GM12878 (cell line): Measurements from ENCODE around the gene NLGN3. TPM values are rescaled to one million over a fixed set of nuclear protein-coding genes. Genes with fewer than 3 reads are reported as not detected.

Experiments
- ATAC-seq: fragments of 200-7000 bp; cut with Tn5 transposase; 3 replicates; pipeline ENCODE4 v1.9.1; 2020; ENCODE audit warnings: mild to moderate bottlenecking, moderate library complexity
- BruUV-seq: library from RNA; stranded (reverse); fragments of 400-500 nt; replicated peaks from 2 replicates; lab custom pipeline; 2021; lab: Mats Ljungman, UMichigan
- CTCF ChIA-PET: fragments of 300-600 bp; sonication (Branson Sonifier 250); formaldehyde crosslinking; extraction: SDS; loops from one replicate; lab custom pipeline; 2021; ENCODE audit warnings: inconsistent platforms; lab: Yijun Ruan, JAX
- POLR2A ChIA-PET: fragments of 350-600 bp; formaldehyde crosslinking; extraction: SDS; loops from one replicate; lab custom pipeline; 2021; ENCODE audit warnings: inconsistent platforms; lab: Charles Lee
- RAD21 ChIA-PET: fragments of 300-600 bp; sonication (Branson Sonifier 250); formaldehyde crosslinking; loops from one replicate; lab custom pipeline; 2023; ENCODE audit warnings: antibody characterized with exemption; ENCODE audit not compliant: unreplicated experiment; lab: Charles Lee
- SMC1A ChIA-PET: fragments of 300-600 bp; sonication (Branson Sonifier 250); formaldehyde crosslinking; loops from one replicate; lab custom pipeline; 2023; ENCODE audit not compliant: unreplicated experiment, uncharacterized antibody; lab: Charles Lee
- DNase-seq: peaks from one replicate; pipeline ENCODE4 v3.0.0-alpha.2; 2011; ENCODE audit warnings: low read depth, low spot score
- FAIRE-seq: peaks from 3 replicates; lab custom pipeline; 2011; peaks lifted over from hg19 to GRCh38; lab: Jason Lieb, UNC
- H2AFZ ChIP-seq: 2 replicates; pipeline ENCODE4 v1.6.0; 2011; ENCODE audit warnings: low read depth, low read length, control low read depth; ENCODE audit not compliant: control insufficient read depth
- H3K27ac ChIP-seq: 2 replicates; pipeline ENCODE4 v1.5.1; 2011; ENCODE audit warnings: control low read depth; ENCODE audit not compliant: control insufficient read depth, insufficient read depth
- H3K27me3 ChIP-seq, 2 experiments: replicated peaks in 1 of 2; 2 replicates each; pipeline versions ENCODE4 v1.6.0 to v1.6.1; 2011; ENCODE audit warnings: low read length in 1 of 2; ENCODE audit not compliant: control insufficient read depth in 2 of 2, insufficient read depth in 2 of 2
- H3K36me3 ChIP-seq, 2 experiments: 2 replicates each; pipeline ENCODE4 v1.5.1; 2011; ENCODE audit warnings: low read length in 1 of 2; ENCODE audit not compliant: control insufficient read depth in 2 of 2, insufficient read depth in 2 of 2
- H3K4me1 ChIP-seq: 2 replicates; pipeline ENCODE4 v1.6.1; 2011; ENCODE audit warnings: mild to moderate bottlenecking, low read length, moderate library complexity, mixed read lengths; ENCODE audit not compliant: control insufficient read depth, insufficient read depth
- H3K4me2 ChIP-seq: 2 replicates; pipeline ENCODE4 v1.6.0; 2011; ENCODE audit warnings: control low read depth; ENCODE audit not compliant: control insufficient read depth, insufficient read depth
- H3K4me3 ChIP-seq: fragments of 200-600 bp; sonication (generic); 2 replicates; pipeline ENCODE4 v1.5.1; 2016
- H3K79me2 ChIP-seq: 2 replicates; pipeline ENCODE4 v1.6.0; 2011; ENCODE audit warnings: low read length; ENCODE audit not compliant: control insufficient read depth, insufficient read depth
- H3K9ac ChIP-seq: 2 replicates; pipeline ENCODE4 v1.8.0; 2011; ENCODE audit warnings: low read length, control low read depth, mixed read lengths; ENCODE audit not compliant: control insufficient read depth, insufficient read depth
- H3K9me3 ChIP-seq: replicated peaks from 3 replicates; pipeline ENCODE4 v1.5.1; 2011; ENCODE audit warnings: mild to moderate bottlenecking, low read length; ENCODE audit not compliant: control insufficient read depth, insufficient read depth
- H4K20me1 ChIP-seq: 2 replicates; pipeline ENCODE4 v1.6.0; 2011; ENCODE audit not compliant: control insufficient read depth, insufficient read depth
- ATF7 ChIP-seq: fragments of 450-650 bp; IDR thresholded peaks from 2 replicates; pipeline ENCODE4 v1.6.1; 2016; ENCODE audit warnings: low read depth, mild to moderate bottlenecking
- BRCA1 ChIP-seq: IDR thresholded peaks from 2 replicates; pipeline ENCODE4 v1.6.1; 2011; ENCODE audit warnings: low read depth, low read length, improper control_type of control experiment
- DPF2 ChIP-seq: fragments of 450-650 bp; IDR thresholded peaks from 2 replicates; pipeline ENCODE4 v1.6.1; 2017; ENCODE audit warnings: mild to moderate bottlenecking
- E2F4 ChIP-seq: IDR thresholded peaks from 2 replicates; pipeline ENCODE4 v1.6.1; 2012; ENCODE audit warnings: low read depth, low read length, improper control_type of control experiment
- ESRRA ChIP-seq: IDR thresholded peaks from 2 replicates; pipeline ENCODE4 v1.6.1; 2012; ENCODE audit warnings: mild to moderate bottlenecking, low read length, improper control_type of control experiment
- ETV6 ChIP-seq, 2 experiments: fragments of 450-650 bp in 1 of 2; IDR thresholded peaks in 1 of 2; conservative IDR thresholded peaks in 1 of 2; 2 replicates each; pipeline ENCODE4 v1.6.1; 2014; ENCODE audit warnings: antibody characterized with exemption in 1 of 2, borderline replicate concordance in 1 of 2, low read depth in 1 of 2, mild to moderate bottlenecking in 1 of 2, moderate library complexity in 1 of 2
- GABPA ChIP-seq: IDR thresholded peaks from 2 replicates; pipeline ENCODE4 v1.6.1; 2014; ENCODE audit warnings: antibody characterized with exemption, low read depth, mild to moderate bottlenecking, inconsistent platforms
- IKZF1 ChIP-seq: fragments of 450-650 bp; conservative IDR thresholded peaks from 2 replicates; pipeline ENCODE4 v1.6.1; 2017; ENCODE audit warnings: antibody characterized with exemption, mild to moderate bottlenecking
- IKZF2 ChIP-seq, 2 experiments: fragments of 450-650 bp; IDR thresholded peaks; 2 replicates each; pipeline ENCODE4 v1.6.1; 2017; ENCODE audit warnings: mild to moderate bottlenecking in 2 of 2, moderate library complexity in 2 of 2
- IRF4 ChIP-seq: IDR thresholded peaks from 2 replicates; pipeline ENCODE4 v1.6.1; 2011; ENCODE audit warnings: low read depth, low read length
- POLR2AphosphoS5 ChIP-seq: IDR thresholded peaks from 2 replicates; pipeline ENCODE4 v1.6.1; 2011; ENCODE audit warnings: mild to moderate bottlenecking, low read length, inconsistent platforms
- SPI1 ChIP-seq: IDR thresholded peaks from 2 replicates; pipeline ENCODE4 v1.6.1; 2011; ENCODE audit warnings: low read depth, mild to moderate bottlenecking, low read length, moderate library complexity, borderline replicate concordance; ENCODE audit not compliant: insufficient read depth
- YY1 ChIP-seq: IDR thresholded peaks from 2 replicates; pipeline ENCODE4 v1.6.1; 2011; ENCODE audit warnings: low read depth, mild to moderate bottlenecking, low read length
- ZBTB40 ChIP-seq: fragments of 450-650 bp; IDR thresholded peaks from 2 replicates; pipeline ENCODE4 v1.6.1; 2016; ENCODE audit warnings: mild to moderate bottlenecking, moderate library complexity, borderline replicate concordance
- WGBS: methylation state at CpG from one replicate; pipeline ENCODE4 v1.1.6; 2016; ENCODE audit warnings: low lambda C conversion rate; ENCODE audit not compliant: insufficient replicate concordance, insufficient coverage; ENCODE audit errors: missing lambda C conversion rate; 5-methylcytosine and 5-hydroxymethylcytosine counted together
- in situ Hi-C: fragments of 300-500 bp; cut with MboI; formaldehyde crosslinking; loops from 9 replicates; pipeline ENCODE4 v1.14.3; 2018; ENCODE audit warnings: mixed read lengths
- intact Hi-C: fragments of 100-400 bp; cut with micrococcal nuclease; formaldehyde crosslinking; loops from one replicate; pipeline ENCODE4 v1.14.2; 2022; ENCODE audit not compliant: unreplicated experiment
- polyA plus RNA-seq, 11 experiments: library from polyadenylated mRNA; depleted of rRNA in 4 of 11; unstranded in 6 of 11; stranded (reverse) in 5 of 11; fragments of >200 nt; fragmentation: Nextera tagmentation in 4 of 11; fragmentation: Illumina TruSeq in 1 of 11; extraction: Ambion mirVana in 4 of 11; extraction: Trizol in 1 of 11; gene quantifications; 1 replicate in 1 of 11; 2 replicates in 10 of 11; pipeline versions ENCODE4 v1.2.1 to v1.2.3, GENCODE V29; 2011 to 2016; ENCODE audit warnings: inconsistent platforms in 2 of 11, missing spikeins in 2 of 11, low read depth in 1 of 11
- total RNA-seq, 4 experiments: library from RNA; depleted of rRNA in 3 of 4; stranded (reverse); fragments of >200 nt in 3 of 4; fragmentation: Illumina TruSeq in 1 of 4; extraction: Trizol in 1 of 4; gene quantifications; 2 replicates each; pipeline versions ENCODE4 v1.2.1 to v1.2.3, GENCODE V29; 2013 to 2021

The NLGN3 gene
- total and polyA plus RNA-seq, 10 of the 15 experiments (the other 5 are each of a cell fraction or from before 2014, with no cell fraction given) = 0.07 to 0.73 (median 0.28) TPM

- TF ChIP-seq E2F4 = no peak
These were observed 51.5 kb downstream of the NLGN3 start (continued) for GRCh38 chrX:71195964-71196649.

GRCh38 chrX:71198066-71198465 is 53.4 kb downstream of the NLGN3 start:
- ChIA-PET RAD21 (interaction anchor here (0.7 to 3.9 kb wide), 9 partner anchors 17 to 168 kb away, joined by 3 to 49 read pairs (median 6); partner anchors contain the start of genes IL2RG, NONO, TAF1 and ZMYM3), SMC1A (interaction anchor here (1.1 to 3.7 kb wide), 9 partner anchors 10 to 168 kb away, joined by 3 to 43 read pairs (median 5); partner anchors contain the start of genes IL2RG, NONO and TAF1), POLR2A (interaction anchor here (0.7 to 3.9 kb wide), 8 partner anchors 15 to 168 kb away, joined by 3 to 76 read pairs (median 4); partner anchors contain the start of genes CXorf65, IL2RG, NONO and SNX12), CTCF (interaction anchor here (0.7 to 4.2 kb wide), 5 partner anchors 13 to 56 kb away, joined by 3 to 31 read pairs (median 6); partner anchors contain the start of gene ZMYM3)
- H3K4me3 ChIP-seq = peak overlapping the region; percentile 69
- WGBS = 3% methylated on average over 3 of the region's 3 CpGs
- in situ Hi-C loops = loop anchor here (10.0 kb wide), 1 partner anchor 337 kb away; the partner anchor contains the start of gene OGT
- peak overlapping the region; percentile 59 for H3K9ac ChIP-seq
- FAIRE-seq = no peak
- no peaks in the 10 kb centered on the region for H3K27me3 ChIP-seq
- peak overlapping the region; percentile 57; the same call in 1 of the 2 replicates for H3K4me2 ChIP-seq
- H3K27ac ChIP-seq = peak overlapping the region; percentile 72
- peak; percentile 85 for ATAC-seq
- H2AFZ ChIP-seq = peak overlapping the region; percentile 69
- peak; percentile 56 for DNase-seq
- H3K36me3 ChIP-seq = no peaks in the 10 kb centered on the region
- intact Hi-C loops = no loop called here
- no peaks in the 10 kb centered on the region for H3K9me3 ChIP-seq
- no peaks in the 10 kb centered on the region for H4K20me1 ChIP-seq
- no peaks in the 10 kb centered on the region for H3K4me1 ChIP-seq
- H3K79me2 ChIP-seq = peaks cover 27% of the 10 kb centered on the region
- 0 out of 2 replicates have a peak, but pooled peaks have one; percentile 34 for TF ChIP-seq IRF4
- no peak for TF ChIP-seq ZBTB40
- peak; percentile 55; the same call in 1 of the 2 replicates for TF ChIP-seq IKZF1
- TF ChIP-seq YY1 = peak; percentile 72
- TF ChIP-seq ETV6 (conservative IDR thresholded peaks at IDR 0.05 in 1 of 2, IDR thresholded peaks at IDR 0.05 in 1 of 2; ENCODE audit: borderline replicate concordance in 1 of 2, low read depth in 1 of 2) = peak in 1 of 2 experiments; percentile 76; a peak in 2 of 4 replicates
- no peak for TF ChIP-seq ESRRA
- peak; percentile 88 for TF ChIP-seq SPI1
- TF ChIP-seq BRCA1 = no peak
- 0 out of 2 replicates have a peak, but pooled peaks have one; percentile 29 for TF ChIP-seq GABPA
- 0 out of 2 replicates have a peak, but pooled peaks have one; percentile 12 for TF ChIP-seq DPF2
- TF ChIP-seq POLR2AphosphoS5 = peak; percentile 50; the same call in 1 of the 2 replicates
- TF ChIP-seq IKZF2 (IDR thresholded peaks at IDR 0.05) = peak in 1 of 2 experiments; percentile 62; a peak in 2 of 4 replicates
- 0 out of 2 replicates have a peak, but pooled peaks have one; percentile 14 for TF ChIP-seq ATF7
- no TSS peak for BruUV-seq
